Activated CD8-positive, alpha-beta memory T cell treated with anti-CD3 and anti-CD28 coated beads, Interleukin-2, amount 50 U/mL, for 24 hours (primary cell): ENCODE results near the gene CTAGE4.
"Not testable (repeated sequence)": the region's sequence is repeated elsewhere in the genome, so short reads cannot be mapped to it uniquely, and the experiment has no call there.

Experiments used
- DNase-seq: peaks from one replicate; pipeline ENCODE4 v3.0.0-alpha.2; 2020; ENCODE audit errors: extremely low read depth

Gene CTAGE4

GRCh38 chr7:144205306-144205705 is 22.0 kb downstream of the CTAGE4 start:
- not testable (repeated sequence) for DNase-seq

DNA sequence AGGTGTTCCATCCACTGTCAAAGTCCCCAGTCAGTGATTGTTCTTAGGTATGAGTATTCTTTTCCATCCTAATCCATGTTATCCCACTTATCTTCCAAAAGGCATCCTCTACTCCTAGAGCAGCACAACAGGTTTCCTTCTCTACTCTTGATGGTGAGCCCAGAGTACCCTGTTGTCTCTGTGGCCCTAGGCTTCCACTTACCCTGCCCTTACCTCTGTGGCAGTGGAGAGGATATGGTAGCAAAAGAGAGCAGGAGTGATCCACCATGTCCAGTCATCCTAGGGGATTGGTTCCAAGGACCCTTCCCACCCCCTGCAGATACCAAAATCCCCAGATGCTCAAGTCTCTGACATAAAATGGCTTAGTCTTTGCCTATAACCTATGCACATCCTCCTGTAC is 33.9 kb downstream of the CTAGE4 start:
- not testable (repeated sequence) for DNase-seq

DNA sequence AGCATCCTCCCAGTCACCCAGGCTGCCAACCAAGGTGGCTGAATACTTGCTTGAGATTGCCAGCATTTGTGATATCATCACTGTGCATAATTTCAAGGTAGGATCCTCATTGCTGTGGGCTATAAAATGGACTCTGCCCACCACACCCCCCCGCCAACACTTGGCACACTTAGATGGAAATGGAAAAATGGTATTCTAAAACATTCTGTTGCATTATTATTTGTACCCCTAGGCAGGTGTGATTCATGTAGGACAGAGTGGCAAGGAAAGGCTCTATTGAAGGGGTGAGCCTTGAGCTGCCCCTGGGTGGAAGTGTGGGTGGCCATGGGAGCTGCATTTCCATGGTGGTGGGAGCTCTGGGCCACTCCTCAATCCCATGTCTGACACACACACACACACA is 35.3 kb downstream of the CTAGE4 start:
- DNase-seq = not testable (repeated sequence)

DNA sequence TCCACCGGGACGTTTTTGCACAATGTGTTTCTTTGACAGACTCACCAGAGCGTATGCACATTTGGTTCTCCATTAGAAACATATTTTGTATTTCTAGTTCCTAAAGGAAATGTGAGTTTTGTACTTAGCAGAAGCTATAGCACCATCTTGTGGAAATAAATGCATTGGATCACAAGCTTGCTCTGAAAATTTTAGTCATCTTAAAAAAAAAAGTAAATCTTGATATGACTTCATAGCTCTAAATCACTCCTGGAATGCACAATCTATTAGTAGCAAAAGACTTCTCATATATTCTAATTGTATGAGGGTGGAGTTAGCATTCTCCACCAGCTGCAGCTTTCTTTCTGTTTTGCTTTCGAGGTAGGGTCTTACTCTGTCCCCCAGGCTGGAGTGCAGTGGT is 35.9 kb downstream of the CTAGE4 start:
- DNase-seq = not testable (repeated sequence)

- DNase-seq = not testable (repeated sequence)
Measured at GRCh38 chr7:144220531-144220930, 37.3 kb downstream of the CTAGE4 start.

GRCh38 chr7:144223675-144224074 is 40.4 kb downstream of the CTAGE4 start:
- not testable (repeated sequence) for DNase-seq

- DNase-seq = not testable (repeated sequence)
Measured at GRCh38 chr7:144226866-144227265, 43.6 kb downstream of the CTAGE4 start.

DNA sequence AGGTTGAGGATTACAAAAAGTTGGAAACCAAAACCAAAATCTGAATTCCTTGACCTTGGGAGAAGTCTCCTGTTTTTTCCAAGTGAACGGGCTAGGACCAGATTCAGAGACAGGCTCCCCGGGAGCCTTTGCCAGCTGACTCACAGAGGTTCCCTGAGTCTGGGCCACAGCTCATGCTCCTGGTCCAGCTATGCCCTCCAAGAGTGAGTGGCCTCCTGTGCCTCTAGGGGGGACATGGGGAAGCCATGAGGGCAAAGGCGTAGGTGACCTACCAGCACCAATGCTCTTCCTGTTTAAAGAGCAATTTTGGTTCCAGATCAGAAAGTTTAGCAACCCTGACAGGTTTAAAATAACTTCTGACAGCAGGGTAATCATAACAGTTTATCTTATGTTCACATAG is 45.5 kb downstream of the CTAGE4 start:
- not testable (repeated sequence) for DNase-seq

DNA sequence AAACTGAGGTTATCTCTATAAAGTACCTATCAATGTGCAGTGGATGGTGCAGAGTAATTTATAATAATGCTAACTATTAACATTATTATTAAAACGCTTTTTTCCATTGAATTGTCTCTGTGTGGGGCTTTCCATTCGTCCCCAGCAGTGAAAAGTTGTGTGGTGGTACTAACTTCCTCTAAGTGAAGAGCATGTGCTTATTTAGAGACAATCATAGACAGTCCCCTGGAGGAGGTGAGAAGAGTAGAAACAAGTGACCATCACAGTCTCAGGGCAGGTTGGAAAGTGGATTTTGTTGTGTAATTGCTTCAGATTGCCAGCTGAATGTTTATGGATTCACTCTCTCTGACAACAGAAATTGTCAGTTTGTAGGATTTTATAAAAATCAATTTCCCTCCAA is 47.8 kb downstream of the CTAGE4 start:
- not testable (repeated sequence) for DNase-seq

DNA sequence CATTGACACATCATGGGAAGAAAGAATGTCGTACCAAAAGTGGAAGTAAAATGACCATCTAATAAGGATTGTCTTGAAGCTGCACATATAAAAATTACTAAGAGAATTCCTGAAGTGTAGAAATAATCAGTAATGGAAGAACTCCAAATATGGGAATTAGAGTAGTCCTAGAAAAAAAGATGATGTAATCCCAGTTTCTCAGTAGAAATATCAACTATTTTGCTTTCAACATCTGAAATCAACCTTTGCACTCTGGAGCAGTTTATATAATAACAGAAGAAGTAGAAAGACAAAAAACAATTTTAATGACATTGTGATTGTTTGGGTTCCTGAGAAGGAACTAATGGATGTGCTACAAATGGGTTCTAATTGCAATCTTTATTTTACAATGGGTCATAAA is 49.8 kb downstream of the CTAGE4 start:
- not testable (repeated sequence) for DNase-seq
